ENCODE measurements around the gene SYT7. TPM values are rescaled to one million over a fixed set of nuclear protein-coding genes. Genes with fewer than 3 reads are reported as not detected.
A peak's percentile ranks its signal among the peaks of the same experiment; 100 is the strongest.

SYT7 gene
- total and polyA plus RNA-seq, 2 of the 8 experiments (the other 6 are each of a cell fraction or from before 2014, with no cell fraction given), result 9.6 to 10.5 TPM

- no peak overlapping the region for H3K14ac ChIP-seq (ENCODE audit: insufficient read length)
- H4K20me1 ChIP-seq (replicated peaks in 1 of 2; ENCODE audit: control insufficient read depth in 1 of 2, insufficient read depth in 2 of 2, low read length in 2 of 2), result peaks cover 4 to 18% of the 10 kb centered on the region in 2 experiments
- H4K91ac ChIP-seq (replicated peaks; ENCODE audit: insufficient read length, low read length), result no peak overlapping the region
- no peak overlapping the region; a peak in 1 of 4 replicates for H3K4me2 ChIP-seq (ENCODE audit: insufficient read depth in 1 of 2, low read depth in 2 of 2, low read length in 2 of 2)
- whole genome bisulfite sequencing, 2 experiments (ENCODE audit: extremely low coverage in 1 of 2, insufficient coverage in 1 of 2, insufficient read length in 1 of 2, insufficient replicate concordance in 2 of 2, low coverage in 1 of 2, low lambda C conversion rate in 2 of 2, missing lambda C conversion rate in 1 of 2), result 87% methylated on average over 3 of the region's 3 CpGs; no CpG with 5 or more reads in 1 of the 2 experiments
- H2BK120ac ChIP-seq (replicated peaks; ENCODE audit: low read depth, low read length), result no peak overlapping the region
- H3K9me3 ChIP-seq (ENCODE audit: insufficient read depth in 2 of 2, low read depth in 1 of 2, low read length in 1 of 2), result no peaks in the 10 kb centered on the region
- H2BK12ac ChIP-seq (ENCODE audit: low read depth, low read length), result no peak overlapping the region
- H2BK20ac ChIP-seq (ENCODE audit: low read length), result no peak overlapping the region
- peak overlapping the region; percentile 81; the same call in 1 of the 2 replicates for H2BK15ac ChIP-seq (ENCODE audit: low read length)
- H3K27me3 ChIP-seq (replicated peaks in 1 of 4; ENCODE audit: control insufficient read depth in 3 of 4, extremely low read depth in 1 of 4, insufficient read depth in 3 of 4, low read length in 3 of 4), result peaks cover 0 to 21% (median 20%) of the 10 kb centered on the region in 4 experiments; a peak in 6 of 7 replicates
- TF ChIP-seq SP1 (IDR thresholded peaks at IDR 0.05; ENCODE audit: low read depth, low read length), result no peak
- TF ChIP-seq MAX (IDR thresholded peaks at IDR 0.05), result no peak
- no peak for TF ChIP-seq RFX5 (IDR thresholded peaks at IDR 0.05; ENCODE audit: borderline replicate concordance, low read depth, low read length)
- TF ChIP-seq RAD21 (IDR thresholded peaks at IDR 0.05 in 1 of 2, conservative IDR thresholded peaks at IDR 0.05 in 1 of 2; ENCODE audit: low read depth in 2 of 2, low read length in 2 of 2), result no peak
- TF ChIP-seq EGR1 (IDR thresholded peaks at IDR 0.05; ENCODE audit: borderline replicate concordance, low read depth, low read length), result no peak
- H3K79me1 ChIP-seq (ENCODE audit: low read depth, low read length), result no peaks in the 10 kb centered on the region
- H3K23me2 ChIP-seq (ENCODE audit: low read depth, low read length), result peaks cover 9% of the 10 kb centered on the region
- POLR2A ChIA-PET (ENCODE audit: partially characterized antibody), result interaction anchor here (0.9 kb wide), 1 partner anchor 10 kb away, joined by 3 read pairs; no protein-coding TSS in a partner anchor
- DNase-seq (ENCODE audit: low read depth in 1 of 2, low spot score in 2 of 2) (no peak), FAIRE-seq (no peak)
- no peak overlapping the region for H3K9ac ChIP-seq (replicated peaks in 1 of 4; ENCODE audit: extremely low read depth in 1 of 4, low read depth in 3 of 4, low read length in 3 of 4)
- no peak overlapping the region for H3K4me3 ChIP-seq (ENCODE audit: extremely low read depth in 1 of 4, insufficient read depth in 2 of 4, low read depth in 3 of 4, low read length in 4 of 4)
- H3K23ac ChIP-seq (ENCODE audit: insufficient read length), result no peak overlapping the region
- CTCF ChIA-PET (ENCODE audit: partially characterized antibody), result interaction anchor here (0.8 to 23.7 kb wide), 14 partner anchors 7 to 94 kb away, joined by 3 to 330 read pairs (median 6); no protein-coding TSS in a partner anchor
- H4K5ac ChIP-seq (ENCODE audit: insufficient read length, low read depth, low read length), result no peak overlapping the region
- no peak overlapping the region for H3K56ac ChIP-seq (replicated peaks; ENCODE audit: insufficient read length, low read depth, low read length)
- H4K8ac ChIP-seq (ENCODE audit: extremely low read depth, insufficient read depth, low read length), result no peak overlapping the region
- no peak overlapping the region for H2AFZ ChIP-seq (ENCODE audit: low read length)
- no peak overlapping the region for H3K4ac ChIP-seq (replicated peaks; ENCODE audit: insufficient read length, low read depth, low read length)
- H3K18ac ChIP-seq (ENCODE audit: extremely low read depth, low read length), result no peak overlapping the region
- H3K27ac ChIP-seq (ENCODE audit: low read depth, low read length), result no peak overlapping the region
- H3K4me1 ChIP-seq (replicated peaks in 1 of 4; ENCODE audit: control insufficient read depth in 3 of 4, insufficient read depth in 4 of 4, low read length in 3 of 4), result peaks cover 0 to 27% (median 14%) of the 10 kb centered on the region in 4 experiments; a peak in 4 of 7 replicates
- no peak overlapping the region for H2AK5ac ChIP-seq (ENCODE audit: low read depth, low read length)
- no peaks in the 10 kb centered on the region for H3K36me3 ChIP-seq (ENCODE audit: control insufficient read depth in 2 of 4, insufficient read depth in 4 of 4, low read length in 3 of 4)
- no peaks in the 10 kb centered on the region for H3K79me2 ChIP-seq (ENCODE audit: control insufficient read depth in 1 of 2, insufficient read depth in 2 of 2, low read length in 2 of 2)
- H2BK5ac ChIP-seq (ENCODE audit: low read depth, low read length), result no peak overlapping the region
Measured at GRCh38 chr11:61556621-61557020, 24.3 kb downstream of the SYT7 start.

Measured in H1 (cell line).